CD4-positive, CD25-positive, alpha-beta regulatory T cell (primary cell): ENCODE measurements around the gene MFSD12. TPM values are rescaled to one million over a fixed set of nuclear protein-coding genes. Genes with fewer than 3 reads are reported as not detected.
"Not testable (repeated sequence)": the region's sequence is repeated elsewhere in the genome, so short reads cannot be mapped to it uniquely, and the experiment has no call there.

ENCODE experiments used
- ATAC-seq, 2 donors: fragments of 150-1000 bp; cut with Tn5 transposase; one replicate each; pipeline ENCODE4 v1.10.0; 2021; ENCODE audit warnings: low read depth in 2 of 2, moderate number of reproducible peaks in 2 of 2, moderate library complexity in 1 of 2
- DNase-seq, 3 donors: peaks; one replicate each; pipeline versions ENCODE4 v3.0.0 to v3.0.0-alpha.2; 2012 to 2022; ENCODE audit warnings: mixed read lengths in 1 of 3
- H3K27ac ChIP-seq: one replicate; pipeline ENCODE4 v1.7.0; 2013; ENCODE audit warnings: mild to moderate bottlenecking, low read length; ENCODE audit not compliant: insufficient read depth, poor library complexity, severe bottlenecking
- H3K27me3 ChIP-seq: one replicate; pipeline ENCODE4 v1.7.0; 2013; ENCODE audit warnings: low read length; ENCODE audit not compliant: control insufficient read depth, insufficient read depth
- H3K36me3 ChIP-seq: one replicate; pipeline ENCODE4 v1.7.0; 2013; ENCODE audit warnings: mild to moderate bottlenecking, low read length, moderate library complexity; ENCODE audit not compliant: control insufficient read depth, insufficient read depth
- H3K4me1 ChIP-seq: 2 replicates; pipeline ENCODE4 v1.7.0; 2013; ENCODE audit warnings: mild to moderate bottlenecking, low read length; ENCODE audit not compliant: insufficient read depth, control insufficient read depth, poor library complexity, severe bottlenecking
- H3K4me3 ChIP-seq: one replicate; pipeline ENCODE4 v1.7.0; 2013; ENCODE audit warnings: low read depth, mild to moderate bottlenecking, low read length, moderate library complexity
- H3K9me3 ChIP-seq, 2 experiments: 1 replicate in 1 of 2; 2 replicates in 1 of 2; pipeline ENCODE4 v1.7.0; 2013; ENCODE audit warnings: low read length in 2 of 2, mild to moderate bottlenecking in 1 of 2, moderate library complexity in 1 of 2; ENCODE audit not compliant: control insufficient read depth in 2 of 2
- H3K27ac Mint-ChIP-seq, 3 donors: one replicate each; pipeline ENCODE4 v1.8.0; 2020 to 2022; ENCODE audit warnings: mild to moderate bottlenecking in 3 of 3, mixed read lengths in 3 of 3, moderate library complexity in 2 of 3
- H3K27me3 Mint-ChIP-seq: one replicate; pipeline ENCODE4 v1.8.0; 2022; ENCODE audit warnings: mild to moderate bottlenecking, mixed read lengths
- H3K36me3 Mint-ChIP-seq: one replicate; pipeline ENCODE4 v1.8.0; 2020; ENCODE audit warnings: mixed read lengths
- H3K4me1 Mint-ChIP-seq, 4 donors: one replicate each; pipeline ENCODE4 v1.8.0; 2020 to 2022; ENCODE audit warnings: mixed read lengths in 4 of 4, mild to moderate bottlenecking in 1 of 4
- H3K4me3 Mint-ChIP-seq, 4 donors: one replicate each; pipeline ENCODE4 v1.8.0; 2020 to 2022; ENCODE audit warnings: mild to moderate bottlenecking in 4 of 4, mixed read lengths in 4 of 4, moderate library complexity in 3 of 4
- H3K9me3 Mint-ChIP-seq, 7 donors: one replicate each; pipeline ENCODE4 v1.8.0; 2020 to 2022; ENCODE audit warnings: mixed read lengths in 7 of 7, mild to moderate bottlenecking in 3 of 7, moderate library complexity in 2 of 7
- polyA plus RNA-seq, 4 donors: library from polyadenylated mRNA; unstranded; fragments of 300-500 nt; fragmentation: Illumina TruSeq; gene quantifications; one replicate each; pipeline ENCODE4 v1.2.3, GENCODE V29; 2021
- total RNA-seq: library from RNA; stranded (reverse); gene quantifications from one replicate; pipeline ENCODE4 v1.2.3, GENCODE V29; 2022

The MFSD12 gene
- total and polyA plus RNA-seq, 5 donors from 2014 or later: 28.5 to 63.8 (median 36.2) TPM

DNA sequence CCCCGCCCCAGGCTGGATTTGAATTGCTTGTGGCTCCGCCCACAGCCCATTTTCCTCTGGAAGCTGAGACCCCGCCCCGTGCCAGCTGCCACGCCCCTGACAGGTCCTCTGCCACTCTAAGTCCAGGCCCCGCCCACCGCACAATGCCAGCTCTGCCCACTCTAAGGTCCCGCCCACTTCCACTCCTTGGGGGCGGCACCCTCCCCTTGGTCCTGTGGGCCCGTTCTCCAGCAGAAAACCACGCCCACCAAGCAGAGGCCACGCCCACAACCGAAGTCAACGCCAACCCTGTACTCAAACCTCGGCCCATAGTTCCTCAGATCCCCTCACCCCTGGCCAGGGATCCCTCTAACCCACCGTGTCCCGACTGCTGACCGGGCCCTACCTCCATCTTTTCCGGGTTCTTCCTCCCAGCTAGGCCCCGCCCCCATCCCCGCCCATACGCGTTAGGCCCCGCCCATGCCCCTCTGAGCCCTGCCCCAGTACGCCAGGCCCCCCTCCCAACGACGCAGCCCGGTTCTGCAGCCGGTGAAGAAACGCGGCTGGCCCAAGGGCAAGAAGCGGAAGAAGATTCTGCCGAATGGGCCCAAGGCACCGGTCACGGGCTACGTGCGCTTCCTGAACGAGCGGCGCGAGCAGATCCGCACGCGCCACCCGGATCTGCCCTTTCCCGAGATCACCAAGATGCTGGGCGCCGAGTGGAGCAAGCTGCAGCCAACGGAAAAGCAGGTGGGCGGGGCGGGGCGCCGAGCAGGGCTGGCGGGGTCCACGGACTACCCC is 16.7 kb upstream of the MFSD12 start:
- H3K36me3 Mint-ChIP-seq: peaks cover 7% of the 10 kb centered on the region
- H3K27me3 Mint-ChIP-seq: no peaks in the 10 kb centered on the region
- DNase-seq: peak; percentile 66 to 90 (median 76)
- H3K27ac ChIP-seq: peak overlapping the region; percentile 23
- peaks cover 19% of the 10 kb centered on the region for H3K4me1 ChIP-seq
- no peaks in the 10 kb centered on the region for H3K27me3 ChIP-seq
- no peaks in the 10 kb centered on the region for H3K36me3 ChIP-seq
- H3K9me3 Mint-ChIP-seq: no peaks in the 10 kb centered on the region
- H3K4me3 ChIP-seq: no peak overlapping the region
- H3K9me3 ChIP-seq: no peaks in the 10 kb centered on the region
- peak overlapping the region; percentile 71 to 90 (median 84) for H3K4me3 Mint-ChIP-seq
- H3K27ac Mint-ChIP-seq: peak overlapping the region in 2 of 3 donors; percentile 67 to 75
- peaks cover 0 to 22% (median 8%) of the 10 kb centered on the region in 4 donors for H3K4me1 Mint-ChIP-seq
- peak in 1 of 2 donors; percentile 3 for ATAC-seq

GRCh38 chr19:3573162-3573857 is 15.9 kb upstream of the MFSD12 start:
- H3K4me3 Mint-ChIP-seq: peak overlapping the region; percentile 71 to 90 (median 84)
- H3K27me3 ChIP-seq: no peaks in the 10 kb centered on the region
- H3K27ac Mint-ChIP-seq: peak overlapping the region in 1 of 3 donors; percentile 75
- ATAC-seq (no peak), DNase-seq (no peak)
- no peaks in the 10 kb centered on the region for H3K36me3 ChIP-seq
- H3K9me3 ChIP-seq: no peaks in the 10 kb centered on the region
- H3K9me3 Mint-ChIP-seq: no peaks in the 10 kb centered on the region
- peaks cover 0 to 22% (median 8%) of the 10 kb centered on the region in 4 donors for H3K4me1 Mint-ChIP-seq
- H3K27ac ChIP-seq: peak overlapping the region; percentile 67
- peaks cover 7% of the 10 kb centered on the region for H3K36me3 Mint-ChIP-seq
- no peak overlapping the region for H3K4me3 ChIP-seq
- H3K4me1 ChIP-seq: peaks cover 19% of the 10 kb centered on the region
- H3K27me3 Mint-ChIP-seq: no peaks in the 10 kb centered on the region

DNA sequence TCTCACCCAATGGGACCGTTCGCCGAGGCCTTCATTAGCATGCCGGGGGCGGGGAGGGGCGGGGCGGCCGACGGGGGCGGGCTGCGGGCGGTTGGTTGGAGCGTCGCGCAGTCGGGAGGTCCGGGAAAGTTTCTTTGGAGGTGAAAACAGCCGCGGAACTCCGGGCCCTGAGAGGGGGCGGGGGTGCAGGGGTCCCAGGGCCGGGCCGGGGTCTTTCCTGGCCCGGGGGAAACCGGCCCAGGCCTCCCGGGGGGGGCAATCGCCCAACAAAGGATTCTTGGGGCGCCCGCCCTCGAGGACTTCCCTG is 15.4 kb upstream of the MFSD12 start, which contains the start of gene HMG20B:
HMG20B (plus strand) TSS at position 90 of the 307 bp plus-strand sequence. CDS start 366 bp downstream, outside the sequence.
- Mint-ChIP-seq H3K4me1 (peaks cover 0 to 22% (median 8%) of the 10 kb centered on the region in 4 donors), H3K9me3 (no peaks in the 10 kb centered on the region), H3K4me3 (peak within 1 kb of the TSS; percentile 86 to 90 (median 87)), H3K27me3 (no peaks in the 10 kb centered on the region), H3K27ac (peak within 1 kb of the TSS; percentile 67 to 90 (median 75)), H3K36me3 (peaks cover 7% of the 10 kb centered on the region)
- Histone ChIP-seq H3K9me3 (no peaks in the 10 kb centered on the region), H3K27me3 (no peaks in the 10 kb centered on the region), H3K36me3 (no peaks in the 10 kb centered on the region), H3K4me3 (peak within 1 kb of the TSS; percentile 70), H3K27ac (peak within 1 kb of the TSS; percentile 67), H3K4me1 (peaks cover 19% of the 10 kb centered on the region)
- ATAC-seq: no peak
- no peak for DNase-seq

DNA sequence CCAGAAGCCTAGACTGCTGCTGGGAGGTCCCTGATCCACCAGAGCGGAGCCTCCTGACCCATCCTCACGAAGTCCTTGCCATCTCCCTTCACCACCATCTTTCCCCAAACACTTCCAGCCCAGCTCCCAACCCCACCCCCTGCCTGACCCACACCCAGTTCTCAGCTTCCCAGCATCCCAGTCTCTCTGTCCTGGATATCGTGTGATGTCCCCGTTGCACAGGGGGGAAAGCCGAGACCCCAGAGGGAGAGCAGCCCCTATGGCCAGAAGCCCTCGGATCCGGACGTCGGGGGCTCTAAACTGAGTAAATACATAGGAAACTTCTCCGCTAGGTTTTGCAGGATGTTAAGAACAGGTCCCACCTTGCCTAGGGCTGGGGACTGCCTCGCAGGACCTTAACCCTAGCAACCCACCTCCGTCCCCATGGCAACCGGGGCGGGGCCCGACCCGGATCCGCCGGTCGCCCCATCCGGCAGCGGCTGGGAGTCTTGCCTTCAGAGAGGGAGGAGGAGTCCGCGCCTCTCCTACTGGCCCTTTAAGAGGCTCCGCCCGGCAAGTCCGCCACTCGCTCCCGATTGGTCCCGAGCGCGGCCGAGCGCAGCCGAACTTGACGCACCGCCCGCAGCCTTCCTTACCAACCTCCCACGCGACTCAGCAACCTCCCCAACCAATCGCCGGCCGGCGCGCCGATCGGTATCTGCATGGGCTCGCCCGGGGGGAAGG is 14.9 kb upstream of the MFSD12 start:
- H3K27me3 Mint-ChIP-seq: no peaks in the 10 kb centered on the region
- peak overlapping the region; percentile 70 for H3K4me3 ChIP-seq
- peak; percentile 99 to 100 (median 100) for DNase-seq
- peaks cover 7% of the 10 kb centered on the region for H3K36me3 Mint-ChIP-seq
- no peaks in the 10 kb centered on the region for H3K27me3 ChIP-seq
- H3K4me1 Mint-ChIP-seq: peaks cover 0 to 22% (median 8%) of the 10 kb centered on the region in 4 donors
- peak; percentile 96 to 98 for ATAC-seq
- H3K36me3 ChIP-seq: no peaks in the 10 kb centered on the region
- H3K27ac Mint-ChIP-seq: peak overlapping the region; percentile 54 to 90 (median 60)
- no peaks in the 10 kb centered on the region for H3K9me3 ChIP-seq
- H3K9me3 Mint-ChIP-seq: no peaks in the 10 kb centered on the region
- peak overlapping the region; percentile 77 to 87 (median 82) for H3K4me3 Mint-ChIP-seq
- peaks cover 19% of the 10 kb centered on the region for H3K4me1 ChIP-seq
- peak overlapping the region; percentile 61 for H3K27ac ChIP-seq

DNA sequence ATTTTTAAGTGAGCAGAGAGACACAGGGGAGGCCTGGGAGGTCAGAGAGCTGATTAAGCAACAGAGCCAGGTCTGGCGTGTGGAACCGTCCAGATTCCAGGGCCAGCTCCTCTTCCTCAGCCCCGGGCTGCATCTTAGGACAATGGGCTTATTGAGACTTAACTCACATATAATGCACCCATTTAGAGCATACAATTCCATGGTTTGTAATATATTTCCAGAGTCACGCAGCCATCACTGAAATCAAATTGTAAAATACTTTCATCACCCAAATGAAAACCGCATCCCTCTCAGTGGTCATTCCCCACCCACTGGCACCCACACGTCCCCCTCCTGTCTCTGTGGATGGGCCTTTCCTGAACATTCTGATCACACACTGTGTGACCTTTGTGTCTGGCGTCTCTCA is 13.2 kb upstream of the MFSD12 start:
- peak overlapping the region in 1 of 4 donors; percentile 78 for H3K4me3 Mint-ChIP-seq
- no peak overlapping the region for H3K4me3 ChIP-seq
- no peak overlapping the region for H3K27ac Mint-ChIP-seq
- peaks cover 19% of the 10 kb centered on the region for H3K4me1 ChIP-seq
- no peak for ATAC-seq
- H3K27me3 ChIP-seq: no peaks in the 10 kb centered on the region
- no peaks in the 10 kb centered on the region for H3K36me3 ChIP-seq
- H3K4me1 Mint-ChIP-seq: peaks cover 0 to 22% (median 8%) of the 10 kb centered on the region in 4 donors
- H3K9me3 ChIP-seq: no peaks in the 10 kb centered on the region
- H3K27ac ChIP-seq: no peak overlapping the region
- H3K27me3 Mint-ChIP-seq: no peaks in the 10 kb centered on the region
- no peaks in the 10 kb centered on the region for H3K9me3 Mint-ChIP-seq
- no peak for DNase-seq
- H3K36me3 Mint-ChIP-seq: peaks cover 7% of the 10 kb centered on the region

- H3K36me3 ChIP-seq, H3K36me3 Mint-ChIP-seq, H3K27ac Mint-ChIP-seq, H3K9me3 Mint-ChIP-seq, H3K27me3 Mint-ChIP-seq, H3K4me3 Mint-ChIP-seq, H3K9me3 ChIP-seq, H3K27me3 ChIP-seq, DNase-seq, H3K27ac ChIP-seq, ATAC-seq, H3K4me3 ChIP-seq: not testable (repeated sequence)
- H3K4me1 ChIP-seq: peaks cover 19% of the 10 kb centered on the region
- H3K4me1 Mint-ChIP-seq: peaks cover 0 to 18% (median 6%) of the 10 kb centered on the region in 4 donors
Measured at GRCh38 chr19:3570042-3570441, 12.7 kb upstream of the MFSD12 start.

DNA sequence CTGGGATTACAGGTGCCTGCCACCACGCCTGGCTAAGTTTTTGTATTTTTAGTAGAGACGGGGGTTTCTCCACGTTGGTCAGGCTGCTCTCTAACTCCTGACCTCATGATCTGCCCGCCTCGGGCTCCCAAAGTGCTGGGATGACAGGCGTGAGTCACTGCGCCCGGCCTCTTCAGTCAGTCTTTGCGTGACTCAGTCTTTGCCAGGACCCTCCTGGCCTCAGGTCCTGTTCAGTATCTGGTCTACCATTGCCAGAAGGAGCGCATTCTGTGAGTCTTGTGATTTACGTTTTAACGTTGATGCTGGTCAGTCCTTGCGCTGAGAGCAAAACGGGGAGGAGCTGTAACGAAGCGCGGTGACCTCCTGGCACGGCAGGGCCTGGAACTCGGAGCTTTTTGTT is 7.8 kb upstream of the MFSD12 start:
- Histone ChIP-seq H3K27me3 (no peaks in the 10 kb centered on the region), H3K4me1 (no peaks in the 10 kb centered on the region), H3K9me3 (no peaks in the 10 kb centered on the region), H3K4me3 (no peak overlapping the region), H3K36me3 (no peaks in the 10 kb centered on the region), H3K27ac (no peak overlapping the region)
- Mint-ChIP-seq H3K27me3 (peaks cover 4% of the 10 kb centered on the region), H3K4me3 (no peak overlapping the region), H3K9me3 (no peaks in the 10 kb centered on the region), H3K4me1 (no peaks in the 10 kb centered on the region), H3K36me3 (no peaks in the 10 kb centered on the region), H3K27ac (no peak overlapping the region)
- ATAC-seq: no peak
- DNase-seq: no peak
